ENCODE data around the gene LRRC38. TPM values are rescaled to one million over a fixed set of nuclear protein-coding genes. Genes with fewer than 3 reads are reported as not detected.

The LRRC38 gene
- total RNA-seq, 1 donor from 2014 or later = not detected

DNA sequence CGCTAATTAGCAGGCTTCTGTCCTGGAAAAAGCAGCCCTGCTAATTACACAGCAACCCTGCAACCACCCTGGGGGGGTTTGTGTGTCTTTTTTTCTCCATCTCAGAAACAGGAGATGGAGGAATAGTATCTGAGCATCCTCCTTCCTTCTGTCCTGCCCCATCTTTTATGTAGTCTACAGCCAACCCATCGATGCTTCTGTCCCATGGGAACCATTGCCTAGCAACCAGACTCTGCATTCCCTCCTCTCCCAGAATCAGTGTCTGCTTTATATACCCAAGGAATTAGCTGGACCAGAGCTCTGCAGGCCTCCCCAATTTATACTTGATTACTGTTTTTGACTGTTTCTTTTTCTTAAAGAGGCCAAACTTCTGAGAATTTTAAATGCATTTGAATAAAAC lies 35.1 kb downstream of the LRRC38 start:
- Mint-ChIP-seq H3K9me3 (ENCODE audit: low read depth) (peaks cover 43% of the 10 kb centered on the region), H3K27ac (ENCODE audit: unreplicated experiment) (no peak overlapping the region), H3K36me3 (ENCODE audit: low read depth) (no peaks in the 10 kb centered on the region), H3K4me3 (ENCODE audit: unreplicated experiment) (no peak overlapping the region), H3K27me3 (ENCODE audit: low read depth) (no peaks in the 10 kb centered on the region), H3K4me1 (ENCODE audit: low read depth) (no peaks in the 10 kb centered on the region)
- TF ChIP-seq, protein P1, sequence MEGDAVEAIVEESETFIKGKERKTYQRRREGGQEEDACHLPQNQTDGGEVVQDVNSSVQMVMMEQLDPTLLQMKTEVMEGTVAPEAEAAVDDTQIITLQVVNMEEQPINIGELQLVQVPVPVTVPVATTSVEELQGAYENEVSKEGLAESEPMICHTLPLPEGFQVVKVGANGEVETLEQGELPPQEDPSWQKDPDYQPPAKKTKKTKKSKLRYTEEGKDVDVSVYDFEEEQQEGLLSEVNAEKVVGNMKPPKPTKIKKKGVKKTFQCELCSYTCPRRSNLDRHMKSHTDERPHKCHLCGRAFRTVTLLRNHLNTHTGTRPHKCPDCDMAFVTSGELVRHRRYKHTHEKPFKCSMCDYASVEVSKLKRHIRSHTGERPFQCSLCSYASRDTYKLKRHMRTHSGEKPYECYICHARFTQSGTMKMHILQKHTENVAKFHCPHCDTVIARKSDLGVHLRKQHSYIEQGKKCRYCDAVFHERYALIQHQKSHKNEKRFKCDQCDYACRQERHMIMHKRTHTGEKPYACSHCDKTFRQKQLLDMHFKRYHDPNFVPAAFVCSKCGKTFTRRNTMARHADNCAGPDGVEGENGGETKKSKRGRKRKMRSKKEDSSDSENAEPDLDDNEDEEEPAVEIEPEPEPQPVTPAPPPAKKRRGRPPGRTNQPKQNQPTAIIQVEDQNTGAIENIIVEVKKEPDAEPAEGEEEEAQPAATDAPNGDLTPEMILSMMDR (IDR thresholded peaks at IDR 0.05) = no peak
- DNase-seq (ENCODE audit: low spot score) = no peak

DNA sequence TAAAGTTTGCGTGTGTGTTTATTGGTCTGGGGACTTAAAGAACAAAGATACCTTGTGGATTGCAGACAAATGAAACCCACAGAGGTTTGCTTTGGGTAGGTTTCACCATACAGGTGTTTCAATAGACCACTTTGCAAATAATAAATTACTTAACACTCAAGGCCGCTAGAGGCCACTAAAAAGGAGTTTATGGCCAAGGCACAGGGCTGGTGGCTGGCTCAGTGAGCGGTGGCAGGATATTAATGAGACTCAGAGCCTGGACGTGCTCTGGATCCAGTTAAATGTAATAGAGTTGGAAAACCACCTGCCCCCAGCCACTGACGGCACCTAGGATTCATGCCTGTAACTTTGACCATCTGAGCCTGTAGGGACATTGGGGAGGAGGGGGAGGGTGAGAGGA lies 44.5 kb downstream of the LRRC38 start:
- TF ChIP-seq, protein P1 (IDR thresholded peaks at IDR 0.05) = no peak

DNA sequence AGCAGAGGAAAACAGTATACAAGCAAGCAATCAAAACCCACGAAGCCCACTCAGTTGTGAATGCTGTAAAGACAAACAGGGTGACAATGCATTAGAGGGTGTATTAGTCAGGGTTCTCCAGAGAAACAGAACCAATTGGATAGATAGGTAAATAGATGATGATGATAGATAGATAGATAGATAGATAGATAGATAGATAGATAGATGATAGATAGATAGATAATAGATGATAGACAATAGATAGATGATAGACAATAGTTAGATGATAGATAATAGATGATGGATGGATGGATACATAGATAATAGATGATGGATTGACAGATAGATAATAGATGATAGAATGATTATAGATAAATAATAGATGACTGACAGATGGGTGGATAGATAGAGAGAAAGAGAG lies 48.3 kb downstream of the LRRC38 start:
- Mint-ChIP-seq H3K27me3 (ENCODE audit: low read depth) (no peaks in the 10 kb centered on the region), H3K9me3 (ENCODE audit: low read depth) (peaks cover 19% of the 10 kb centered on the region), H3K36me3 (ENCODE audit: low read depth) (no peaks in the 10 kb centered on the region), H3K4me3 (ENCODE audit: unreplicated experiment) (no peak overlapping the region), H3K4me1 (ENCODE audit: low read depth) (no peaks in the 10 kb centered on the region), H3K27ac (ENCODE audit: unreplicated experiment) (no peak overlapping the region)
- DNase-seq (ENCODE audit: low spot score) = no peak
- TF ChIP-seq, protein P1 (IDR thresholded peaks at IDR 0.05) = no peak

More for the DNA sequence above, 44.5 kb downstream of the LRRC38 start:
- peaks cover 32% of the 10 kb centered on the region for H3K9me3 Mint-ChIP-seq (ENCODE audit: low read depth)
- no peaks in the 10 kb centered on the region for H3K36me3 Mint-ChIP-seq (ENCODE audit: low read depth)
- no peak for DNase-seq (ENCODE audit: low spot score)
- H3K4me3 Mint-ChIP-seq (ENCODE audit: unreplicated experiment) = no peak overlapping the region
- H3K27ac Mint-ChIP-seq (ENCODE audit: unreplicated experiment) = no peak overlapping the region
- H3K4me1 Mint-ChIP-seq (ENCODE audit: low read depth) = no peaks in the 10 kb centered on the region
- H3K27me3 Mint-ChIP-seq (ENCODE audit: low read depth) = no peaks in the 10 kb centered on the region

DNA sequence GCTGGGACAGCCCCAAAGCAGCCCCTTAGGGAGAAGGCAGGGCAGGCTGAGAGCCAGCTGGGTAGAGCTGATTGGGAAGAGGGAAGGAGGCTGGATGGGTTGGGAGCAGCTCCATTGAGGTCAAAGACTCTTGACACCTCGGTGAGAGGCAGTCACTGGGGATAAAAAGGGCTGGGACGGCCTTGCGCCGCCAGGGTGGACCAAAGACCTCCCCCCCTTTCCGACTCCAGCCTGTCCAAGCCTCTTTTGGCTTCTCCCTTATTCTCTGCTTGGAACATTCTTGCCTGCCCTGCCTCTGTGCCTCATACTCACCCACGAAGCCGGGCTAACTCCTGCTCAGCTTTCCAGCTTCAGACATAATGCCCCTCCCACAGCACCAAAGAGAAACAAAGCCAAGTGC lies 51.1 kb downstream of the LRRC38 start:
- TF ChIP-seq, protein P1 (IDR thresholded peaks at IDR 0.05) = no peak
- H3K36me3 Mint-ChIP-seq (ENCODE audit: low read depth) = no peaks in the 10 kb centered on the region
- H3K9me3 Mint-ChIP-seq (ENCODE audit: low read depth) = peaks cover 18% of the 10 kb centered on the region
- no peak for DNase-seq (ENCODE audit: low spot score)
- no peak overlapping the region for H3K4me3 Mint-ChIP-seq (ENCODE audit: unreplicated experiment)
- no peaks in the 10 kb centered on the region for H3K27me3 Mint-ChIP-seq (ENCODE audit: low read depth)
- H3K27ac Mint-ChIP-seq (ENCODE audit: unreplicated experiment) = no peak overlapping the region
- H3K4me1 Mint-ChIP-seq (ENCODE audit: low read depth) = no peaks in the 10 kb centered on the region

DNA sequence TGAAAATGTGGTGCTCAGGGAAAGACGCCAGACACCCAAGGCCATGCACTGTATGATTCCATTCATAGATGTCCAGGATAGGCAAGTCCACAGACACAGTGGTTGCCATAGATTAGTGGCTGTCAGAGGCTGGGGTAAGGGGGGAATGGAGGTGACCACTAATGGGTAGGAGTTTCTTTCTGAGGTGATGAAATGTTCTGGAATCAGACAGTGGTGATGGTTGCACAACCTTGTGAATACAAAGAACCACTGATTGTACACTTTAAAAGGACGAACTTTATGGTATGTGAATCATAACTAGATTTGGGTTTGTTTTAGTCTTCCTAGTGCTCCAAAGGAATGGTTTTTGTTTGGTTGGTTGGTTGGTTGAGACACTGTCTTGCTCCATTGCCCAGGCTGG lies 51.8 kb downstream of the LRRC38 start:
- H3K27me3 Mint-ChIP-seq (ENCODE audit: low read depth) = no peaks in the 10 kb centered on the region

More for the DNA sequence above, 51.8 kb downstream of the LRRC38 start:
- Mint-ChIP-seq H3K27ac (ENCODE audit: unreplicated experiment) (no peak overlapping the region), H3K9me3 (ENCODE audit: low read depth) (peaks cover 17% of the 10 kb centered on the region), H3K4me3 (ENCODE audit: unreplicated experiment) (no peak overlapping the region), H3K4me1 (ENCODE audit: low read depth) (no peaks in the 10 kb centered on the region), H3K36me3 (ENCODE audit: low read depth) (no peaks in the 10 kb centered on the region)
- TF ChIP-seq, protein P1 (IDR thresholded peaks at IDR 0.05) = no peak
- no peak for DNase-seq (ENCODE audit: low spot score)
